Parathyroid adenoma (tissue), 2 donors: Measurements from ENCODE around the gene POU2AF2.

Source experiments
- H2AFZ ChIP-seq: fragments of 300-600 bp; sonication (generic); one replicate; pipeline ENCODE4 v1.7.0; 2017; ENCODE audit warnings: antibody characterized with exemption, mild to moderate bottlenecking
- H3K27ac ChIP-seq: fragments of 300-600 bp; sonication (generic); one replicate; pipeline ENCODE4 v1.7.0; 2017
- H3K27me3 ChIP-seq: fragments of 300-600 bp; sonication (generic); one replicate; pipeline ENCODE4 v1.7.0; 2017; ENCODE audit warnings: low read length; ENCODE audit not compliant: control insufficient read depth, insufficient read depth
- H3K36me3 ChIP-seq: fragments of 300-600 bp; sonication (generic); one replicate; pipeline ENCODE4 v1.7.0; 2017; ENCODE audit warnings: low read length; ENCODE audit not compliant: control insufficient read depth, insufficient read depth
- H3K4me1 ChIP-seq: fragments of 300-600 bp; sonication (generic); one replicate; pipeline ENCODE4 v1.7.0; 2017; ENCODE audit warnings: control low read depth
- H3K4me2 ChIP-seq: fragments of 300-600 bp; sonication (generic); one replicate; pipeline ENCODE4 v1.7.0; 2017; ENCODE audit warnings: low read length
- H3K4me3 ChIP-seq: fragments of 300-600 bp; sonication (generic); one replicate; pipeline ENCODE4 v1.7.0; 2017; ENCODE audit warnings: low read depth, low read length
- H3K79me2 ChIP-seq: fragments of 300-600 bp; sonication (generic); one replicate; pipeline ENCODE4 v1.7.0; 2017; ENCODE audit warnings: control low read depth
- H3K9ac ChIP-seq: fragments of 300-600 bp; sonication (generic); one replicate; pipeline ENCODE4 v1.7.0; 2017; ENCODE audit warnings: mild to moderate bottlenecking
- H3K9me3 ChIP-seq: fragments of 300-600 bp; sonication (generic); one replicate; pipeline ENCODE4 v1.7.0; 2017; ENCODE audit warnings: low read length; ENCODE audit not compliant: control insufficient read depth
- TF ChIP-seq, protein P1 (sequence below): fragments of 300-600 bp; sonication (generic); IDR thresholded peaks from one replicate; pipeline ENCODE4 v1.7.0; 2017; ENCODE audit warnings: antibody characterized with exemption, mild to moderate bottlenecking
- donor health status: primary hyperparathyroidism.

POU2AF2 gene

GRCh38 chr11:111306321-111306720 is 60.8 kb downstream of the POU2AF2 start:
- Histone ChIP-seq H3K9me3 (no peaks in the 10 kb centered on the region), H3K27me3 (no peaks in the 10 kb centered on the region), H3K4me2 (no peak overlapping the region), H3K27ac (no peak overlapping the region), H2AFZ (no peak overlapping the region), H3K9ac (no peak overlapping the region), H3K4me1 (peaks cover 14% of the 10 kb centered on the region), H3K4me3 (no peak overlapping the region), H3K79me2 (no peaks in the 10 kb centered on the region), H3K36me3 (no peaks in the 10 kb centered on the region)
- TF ChIP-seq, protein P1, sequence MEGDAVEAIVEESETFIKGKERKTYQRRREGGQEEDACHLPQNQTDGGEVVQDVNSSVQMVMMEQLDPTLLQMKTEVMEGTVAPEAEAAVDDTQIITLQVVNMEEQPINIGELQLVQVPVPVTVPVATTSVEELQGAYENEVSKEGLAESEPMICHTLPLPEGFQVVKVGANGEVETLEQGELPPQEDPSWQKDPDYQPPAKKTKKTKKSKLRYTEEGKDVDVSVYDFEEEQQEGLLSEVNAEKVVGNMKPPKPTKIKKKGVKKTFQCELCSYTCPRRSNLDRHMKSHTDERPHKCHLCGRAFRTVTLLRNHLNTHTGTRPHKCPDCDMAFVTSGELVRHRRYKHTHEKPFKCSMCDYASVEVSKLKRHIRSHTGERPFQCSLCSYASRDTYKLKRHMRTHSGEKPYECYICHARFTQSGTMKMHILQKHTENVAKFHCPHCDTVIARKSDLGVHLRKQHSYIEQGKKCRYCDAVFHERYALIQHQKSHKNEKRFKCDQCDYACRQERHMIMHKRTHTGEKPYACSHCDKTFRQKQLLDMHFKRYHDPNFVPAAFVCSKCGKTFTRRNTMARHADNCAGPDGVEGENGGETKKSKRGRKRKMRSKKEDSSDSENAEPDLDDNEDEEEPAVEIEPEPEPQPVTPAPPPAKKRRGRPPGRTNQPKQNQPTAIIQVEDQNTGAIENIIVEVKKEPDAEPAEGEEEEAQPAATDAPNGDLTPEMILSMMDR, result no peak

DNA sequence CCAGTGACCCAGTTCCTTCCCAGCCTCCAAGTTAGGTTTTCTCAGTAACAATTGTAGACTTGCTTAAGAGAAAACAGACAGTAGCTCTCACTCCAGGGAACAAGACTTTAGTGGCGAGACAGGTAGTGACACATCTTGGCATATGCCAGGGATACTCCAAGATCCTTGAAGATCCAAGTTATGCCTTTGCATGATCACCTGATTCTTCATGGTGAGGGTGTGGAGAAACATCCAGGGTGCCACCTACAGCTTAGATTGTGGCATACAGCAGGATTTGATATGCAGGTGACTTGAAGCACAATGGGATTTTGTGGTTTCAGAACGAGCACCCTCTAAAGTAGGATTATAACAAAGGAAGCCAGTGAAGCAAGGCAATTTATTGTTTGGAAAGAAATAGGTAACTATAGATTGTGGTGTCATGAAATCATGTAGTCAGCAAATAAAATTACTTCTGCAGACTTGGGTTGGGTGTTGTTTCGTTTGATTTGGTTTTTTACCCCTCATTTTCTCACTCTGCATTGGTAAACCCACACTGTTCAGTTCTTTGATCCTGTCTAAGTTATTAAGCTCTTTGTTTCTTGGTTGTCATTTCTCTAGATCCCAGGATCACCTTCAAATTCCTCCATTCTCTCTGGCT is 62.1 kb downstream of the POU2AF2 start:
- no peaks in the 10 kb centered on the region for H3K36me3 ChIP-seq
- H3K4me1 ChIP-seq, result peaks cover 7% of the 10 kb centered on the region
- no peaks in the 10 kb centered on the region for H3K9me3 ChIP-seq
- H3K79me2 ChIP-seq, result no peaks in the 10 kb centered on the region
- no peak overlapping the region for H2AFZ ChIP-seq
- TF ChIP-seq, protein P1, result no peak
- no peak overlapping the region for H3K9ac ChIP-seq
- no peaks in the 10 kb centered on the region for H3K27me3 ChIP-seq
- H3K4me2 ChIP-seq, result no peak overlapping the region
- H3K4me3 ChIP-seq, result no peak overlapping the region
- H3K27ac ChIP-seq, result no peak overlapping the region

- Histone ChIP-seq H3K79me2 (no peaks in the 10 kb centered on the region), H3K4me3 (no peak overlapping the region), H3K36me3 (no peaks in the 10 kb centered on the region), H3K4me1 (peaks cover 3% of the 10 kb centered on the region), H3K9me3 (no peaks in the 10 kb centered on the region), H3K27ac (no peak overlapping the region), H3K9ac (no peak overlapping the region), H3K27me3 (no peaks in the 10 kb centered on the region), H3K4me2 (no peak overlapping the region), H2AFZ (no peak overlapping the region)
- TF ChIP-seq, protein P1, result no peak
Observed at GRCh38 chr11:111308140-111308539, 62.6 kb downstream of the POU2AF2 start.

GRCh38 chr11:111309215-111309915 is 63.8 kb downstream of the POU2AF2 start:
- H3K4me1 ChIP-seq, result peaks cover 3% of the 10 kb centered on the region
- no peaks in the 10 kb centered on the region for H3K9me3 ChIP-seq
- no peak overlapping the region for H3K4me2 ChIP-seq
- no peaks in the 10 kb centered on the region for H3K79me2 ChIP-seq
- H3K36me3 ChIP-seq, result no peaks in the 10 kb centered on the region
- TF ChIP-seq, protein P1, result no peak
- no peaks in the 10 kb centered on the region for H3K27me3 ChIP-seq
- H3K27ac ChIP-seq, result no peak overlapping the region
- H3K9ac ChIP-seq, result no peak overlapping the region
- H2AFZ ChIP-seq, result no peak overlapping the region
- H3K4me3 ChIP-seq, result no peak overlapping the region
